KMS-11 (cell line): ENCODE results near the gene EIF1B.

Experiments used
- H2AFZ ChIP-seq: fragments of 200-600 bp; sonication (generic); 2 replicates; pipeline ENCODE4 v1.6.1; 2016; ENCODE audit warnings: antibody characterized with exemption, mixed run types, low read depth
- H3K27ac ChIP-seq: fragments of 200-600 bp; sonication (generic); 2 replicates; pipeline ENCODE4 v1.6.1; 2016; ENCODE audit warnings: mild to moderate bottlenecking, mixed run types
- H3K27me3 ChIP-seq: fragments of 200-600 bp; sonication (generic); 2 replicates; pipeline ENCODE4 v1.6.1; 2017; ENCODE audit warnings: mild to moderate bottlenecking, low read depth, mixed run types, moderate library complexity; ENCODE audit not compliant: insufficient read depth
- H3K36me3 ChIP-seq: fragments of 200-600 bp; sonication (generic); 2 replicates; pipeline ENCODE4 v1.6.1; 2017; ENCODE audit warnings: mild to moderate bottlenecking, mixed run types; ENCODE audit not compliant: insufficient read depth
- H3K4me1 ChIP-seq: fragments of 200-600 bp; sonication (generic); 2 replicates; pipeline ENCODE4 v1.6.1; 2016; ENCODE audit warnings: mild to moderate bottlenecking, low read depth, mixed run types; ENCODE audit not compliant: poor library complexity, severe bottlenecking
- H3K4me2 ChIP-seq: fragments of 200-600 bp; sonication (generic); 2 replicates; pipeline ENCODE4 v1.7.0; 2016; ENCODE audit warnings: mild to moderate bottlenecking, mixed run types
- H3K4me3 ChIP-seq: fragments of 200-600 bp; sonication (generic); IDR thresholded peaks from 2 replicates; pipeline ENCODE4 v1.6.1; 2017; ENCODE audit warnings: low read depth, low read length, mixed read lengths; ENCODE audit not compliant: insufficient read depth
- H3K79me2 ChIP-seq: fragments of 200-600 bp; sonication (generic); 2 replicates; pipeline ENCODE4 v1.6.1; 2016; ENCODE audit warnings: low read depth, mixed run types; ENCODE audit not compliant: insufficient read depth
- H3K9ac ChIP-seq: fragments of 200-600 bp; sonication (generic); 2 replicates; pipeline ENCODE4 v1.6.1; 2016; ENCODE audit warnings: mild to moderate bottlenecking, mixed run types
- H4K20me1 ChIP-seq: fragments of 200-600 bp; sonication (generic); 2 replicates; pipeline ENCODE4 v1.6.1; 2016; ENCODE audit warnings: mild to moderate bottlenecking, mixed run types; ENCODE audit not compliant: insufficient read depth
- TF ChIP-seq, protein P1 (sequence below): fragments of 200-600 bp; sonication (generic); conservative IDR thresholded peaks from 2 replicates; pipeline ENCODE4 v1.6.1; 2017; ENCODE audit warnings: low read depth, mild to moderate bottlenecking, antibody characterized with exemption, low read length, moderate library complexity, mixed read lengths

EIF1B gene

DNA sequence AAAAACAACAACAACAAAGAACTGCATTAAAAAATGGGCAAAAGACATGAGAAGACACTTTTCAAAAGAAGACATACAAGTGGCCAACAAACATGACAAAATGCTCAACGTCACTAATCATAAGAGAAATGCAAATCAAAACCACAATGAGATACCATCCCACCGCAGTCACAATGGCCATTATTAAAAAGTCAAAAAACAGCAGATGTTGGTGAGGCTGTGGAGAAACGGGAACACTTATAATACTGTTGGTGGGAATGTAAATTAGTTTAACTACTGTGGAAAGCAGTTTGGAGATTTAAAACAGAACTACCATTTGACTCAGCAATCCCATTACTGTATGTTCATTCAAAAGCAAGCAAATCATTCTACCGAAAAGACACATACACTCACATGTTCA lies 15.1 kb downstream of the EIF1B start:
- peaks cover 4% of the 10 kb centered on the region for H3K4me1 ChIP-seq
- H3K36me3 ChIP-seq, result no peaks in the 10 kb centered on the region
- H3K27me3 ChIP-seq, result peaks cover 12% of the 10 kb centered on the region
- H3K27ac ChIP-seq, result no peak overlapping the region
- no peak overlapping the region for H3K9ac ChIP-seq
- H3K4me3 ChIP-seq, result no peak overlapping the region
- H3K79me2 ChIP-seq, result no peaks in the 10 kb centered on the region
- no peak overlapping the region for H2AFZ ChIP-seq
- TF ChIP-seq, protein P1, sequence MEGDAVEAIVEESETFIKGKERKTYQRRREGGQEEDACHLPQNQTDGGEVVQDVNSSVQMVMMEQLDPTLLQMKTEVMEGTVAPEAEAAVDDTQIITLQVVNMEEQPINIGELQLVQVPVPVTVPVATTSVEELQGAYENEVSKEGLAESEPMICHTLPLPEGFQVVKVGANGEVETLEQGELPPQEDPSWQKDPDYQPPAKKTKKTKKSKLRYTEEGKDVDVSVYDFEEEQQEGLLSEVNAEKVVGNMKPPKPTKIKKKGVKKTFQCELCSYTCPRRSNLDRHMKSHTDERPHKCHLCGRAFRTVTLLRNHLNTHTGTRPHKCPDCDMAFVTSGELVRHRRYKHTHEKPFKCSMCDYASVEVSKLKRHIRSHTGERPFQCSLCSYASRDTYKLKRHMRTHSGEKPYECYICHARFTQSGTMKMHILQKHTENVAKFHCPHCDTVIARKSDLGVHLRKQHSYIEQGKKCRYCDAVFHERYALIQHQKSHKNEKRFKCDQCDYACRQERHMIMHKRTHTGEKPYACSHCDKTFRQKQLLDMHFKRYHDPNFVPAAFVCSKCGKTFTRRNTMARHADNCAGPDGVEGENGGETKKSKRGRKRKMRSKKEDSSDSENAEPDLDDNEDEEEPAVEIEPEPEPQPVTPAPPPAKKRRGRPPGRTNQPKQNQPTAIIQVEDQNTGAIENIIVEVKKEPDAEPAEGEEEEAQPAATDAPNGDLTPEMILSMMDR, result no peak
- H4K20me1 ChIP-seq, result no peaks in the 10 kb centered on the region
- no peak overlapping the region for H3K4me2 ChIP-seq

DNA sequence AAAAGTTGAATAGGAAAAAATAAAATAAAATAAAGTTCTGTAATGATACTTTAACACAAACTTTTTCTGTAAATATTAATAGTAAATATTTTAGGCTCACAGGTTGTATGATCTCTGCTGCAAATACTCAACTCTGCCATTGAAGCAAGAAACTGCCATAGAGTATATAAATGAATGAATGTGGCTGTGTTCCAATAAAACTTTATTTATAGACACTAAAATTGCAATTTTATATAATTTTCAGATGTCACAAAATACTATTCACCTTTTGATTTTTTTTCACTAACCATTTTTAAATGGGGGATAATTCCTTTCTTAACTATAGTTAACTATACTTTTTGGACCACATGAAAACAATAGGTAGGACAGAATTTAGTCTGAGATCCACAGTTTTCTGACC lies 16.0 kb downstream of the EIF1B start:
- peaks cover 12% of the 10 kb centered on the region for H3K27me3 ChIP-seq
- H2AFZ ChIP-seq, result no peak overlapping the region
- H3K36me3 ChIP-seq, result no peaks in the 10 kb centered on the region
- H4K20me1 ChIP-seq, result no peaks in the 10 kb centered on the region
- H3K79me2 ChIP-seq, result no peaks in the 10 kb centered on the region
- H3K9ac ChIP-seq, result no peak overlapping the region
- no peak overlapping the region for H3K4me3 ChIP-seq
- peaks cover 4% of the 10 kb centered on the region for H3K4me1 ChIP-seq
- H3K4me2 ChIP-seq, result no peak overlapping the region
- H3K27ac ChIP-seq, result no peak overlapping the region
- TF ChIP-seq, protein P1, result no peak

DNA sequence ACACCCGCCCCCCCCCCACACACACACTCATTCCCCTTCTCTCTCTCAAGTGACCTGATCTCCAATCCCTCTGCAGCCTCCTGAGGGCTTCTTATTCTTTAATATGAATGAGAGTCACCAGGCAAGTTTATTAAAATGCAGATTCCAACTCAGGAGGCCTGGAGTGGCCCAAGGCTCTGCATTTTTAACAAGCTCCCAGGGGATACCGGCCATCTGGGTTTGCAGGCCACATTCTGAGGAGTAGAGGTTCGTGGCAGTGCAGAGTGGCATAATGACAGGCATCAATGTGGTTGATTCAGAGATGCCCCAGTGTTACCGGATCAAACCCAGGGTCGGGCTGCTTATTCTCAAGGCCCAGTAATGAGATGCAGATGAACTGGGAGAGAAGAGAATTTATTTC lies 18.9 kb downstream of the EIF1B start:
- Histone ChIP-seq H3K27me3 (peaks cover 12% of the 10 kb centered on the region), H2AFZ (no peak overlapping the region), H3K79me2 (no peaks in the 10 kb centered on the region), H3K4me2 (no peak overlapping the region), H3K9ac (no peak overlapping the region), H3K4me1 (peaks cover 4% of the 10 kb centered on the region), H4K20me1 (no peaks in the 10 kb centered on the region), H3K4me3 (no peak overlapping the region), H3K36me3 (no peaks in the 10 kb centered on the region), H3K27ac (no peak overlapping the region)
- TF ChIP-seq, protein P1, result no peak

DNA sequence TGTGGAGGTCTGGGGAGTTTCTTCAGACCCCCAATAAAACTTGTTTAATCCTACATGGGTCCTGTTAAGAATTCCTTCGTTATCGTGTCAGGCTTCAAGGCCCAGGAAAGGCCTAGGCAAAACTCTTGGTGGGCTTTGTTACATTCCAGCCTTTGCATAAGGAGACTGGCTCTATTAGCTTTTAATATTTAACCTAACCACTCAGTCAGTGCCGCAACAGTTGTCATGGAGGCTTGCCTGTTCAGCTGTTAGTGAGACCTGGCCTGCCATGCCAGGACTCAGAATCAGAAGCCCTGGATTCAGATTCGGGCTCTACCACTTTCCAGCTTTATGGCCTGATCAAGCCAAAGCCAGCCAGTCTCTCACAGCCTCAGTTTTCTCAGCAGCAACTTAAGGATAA lies 19.6 kb downstream of the EIF1B start:
- Histone ChIP-seq H3K4me1 (peaks cover 4% of the 10 kb centered on the region), H3K9ac (no peak overlapping the region), H2AFZ (no peak overlapping the region), H3K4me2 (no peak overlapping the region), H3K36me3 (no peaks in the 10 kb centered on the region), H3K79me2 (no peaks in the 10 kb centered on the region), H3K27me3 (peaks cover 12% of the 10 kb centered on the region), H4K20me1 (no peaks in the 10 kb centered on the region), H3K27ac (no peak overlapping the region), H3K4me3 (no peak overlapping the region)
- TF ChIP-seq, protein P1, result no peak

DNA sequence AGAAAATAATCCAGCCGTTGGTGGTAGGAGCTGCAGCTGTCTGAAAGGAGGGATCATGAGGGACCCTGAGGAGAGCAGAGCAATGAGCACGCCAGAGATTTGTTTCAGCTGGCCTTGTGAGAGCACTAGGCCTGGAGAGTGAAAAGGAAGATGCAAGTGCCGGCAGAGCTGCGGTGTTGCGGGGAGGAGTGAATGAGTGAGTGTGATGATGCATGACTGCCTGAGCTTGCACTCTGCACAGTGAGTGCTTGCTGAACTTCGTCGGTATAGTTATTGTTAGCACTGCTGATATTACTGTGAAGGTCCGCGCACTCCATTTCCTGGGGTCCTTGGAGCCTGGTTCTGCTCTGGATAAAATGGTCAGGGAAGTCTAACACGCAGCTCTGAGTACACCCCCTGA lies 23.2 kb downstream of the EIF1B start:
- no peak overlapping the region for H3K4me2 ChIP-seq
- no peaks in the 10 kb centered on the region for H3K79me2 ChIP-seq
- no peaks in the 10 kb centered on the region for H3K36me3 ChIP-seq
- no peak overlapping the region for H3K4me3 ChIP-seq
- H3K4me1 ChIP-seq, result no peaks in the 10 kb centered on the region
- no peak overlapping the region for H2AFZ ChIP-seq
- TF ChIP-seq, protein P1, result no peak
- H4K20me1 ChIP-seq, result no peaks in the 10 kb centered on the region
- no peak overlapping the region for H3K27ac ChIP-seq
- H3K9ac ChIP-seq, result no peak overlapping the region
- no peaks in the 10 kb centered on the region; the same call in 1 of the 2 replicates for H3K27me3 ChIP-seq
